GM12874 (cell line): ENCODE data around the gene IVNS1ABP.

Experiments used
- TF ChIP-seq, protein P1 (sequence below): IDR thresholded peaks from 2 replicates; pipeline ENCODE4 v1.5.1; 2011; ENCODE audit warnings: low read depth, mild to moderate bottlenecking, control low read depth, low read length, moderate library complexity; ENCODE audit not compliant: insufficient read depth

IVNS1ABP gene

DNA sequence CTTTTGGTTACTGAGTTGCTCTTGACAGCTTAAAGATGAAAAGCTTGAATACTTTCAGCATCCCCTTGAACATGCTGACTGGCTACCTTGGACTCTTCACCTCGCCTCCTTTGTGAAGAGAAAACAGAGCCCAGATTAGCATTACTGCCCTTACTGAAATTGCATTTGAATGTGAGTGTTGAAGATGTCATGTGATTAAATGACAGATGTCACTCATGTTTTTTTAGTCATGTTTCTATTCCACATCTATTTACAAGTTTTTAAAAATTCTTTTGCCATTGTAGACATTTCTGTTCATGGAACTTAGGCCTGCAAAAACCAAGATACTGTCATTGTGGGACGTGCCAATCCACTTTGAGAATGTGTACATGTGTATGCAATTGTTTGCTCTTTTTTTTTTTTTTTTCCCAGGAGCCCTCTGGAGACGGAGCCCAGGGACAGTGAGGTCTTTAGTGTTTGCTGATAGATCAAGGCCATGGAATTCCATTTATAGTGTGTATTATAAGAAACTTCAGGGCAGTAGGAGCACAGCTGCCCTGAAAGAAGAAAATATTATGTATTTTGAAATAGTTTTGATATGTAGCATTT lies 25.7 kb upstream of the IVNS1ABP start:
- TF ChIP-seq, protein P1, sequence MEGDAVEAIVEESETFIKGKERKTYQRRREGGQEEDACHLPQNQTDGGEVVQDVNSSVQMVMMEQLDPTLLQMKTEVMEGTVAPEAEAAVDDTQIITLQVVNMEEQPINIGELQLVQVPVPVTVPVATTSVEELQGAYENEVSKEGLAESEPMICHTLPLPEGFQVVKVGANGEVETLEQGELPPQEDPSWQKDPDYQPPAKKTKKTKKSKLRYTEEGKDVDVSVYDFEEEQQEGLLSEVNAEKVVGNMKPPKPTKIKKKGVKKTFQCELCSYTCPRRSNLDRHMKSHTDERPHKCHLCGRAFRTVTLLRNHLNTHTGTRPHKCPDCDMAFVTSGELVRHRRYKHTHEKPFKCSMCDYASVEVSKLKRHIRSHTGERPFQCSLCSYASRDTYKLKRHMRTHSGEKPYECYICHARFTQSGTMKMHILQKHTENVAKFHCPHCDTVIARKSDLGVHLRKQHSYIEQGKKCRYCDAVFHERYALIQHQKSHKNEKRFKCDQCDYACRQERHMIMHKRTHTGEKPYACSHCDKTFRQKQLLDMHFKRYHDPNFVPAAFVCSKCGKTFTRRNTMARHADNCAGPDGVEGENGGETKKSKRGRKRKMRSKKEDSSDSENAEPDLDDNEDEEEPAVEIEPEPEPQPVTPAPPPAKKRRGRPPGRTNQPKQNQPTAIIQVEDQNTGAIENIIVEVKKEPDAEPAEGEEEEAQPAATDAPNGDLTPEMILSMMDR: no peak

DNA sequence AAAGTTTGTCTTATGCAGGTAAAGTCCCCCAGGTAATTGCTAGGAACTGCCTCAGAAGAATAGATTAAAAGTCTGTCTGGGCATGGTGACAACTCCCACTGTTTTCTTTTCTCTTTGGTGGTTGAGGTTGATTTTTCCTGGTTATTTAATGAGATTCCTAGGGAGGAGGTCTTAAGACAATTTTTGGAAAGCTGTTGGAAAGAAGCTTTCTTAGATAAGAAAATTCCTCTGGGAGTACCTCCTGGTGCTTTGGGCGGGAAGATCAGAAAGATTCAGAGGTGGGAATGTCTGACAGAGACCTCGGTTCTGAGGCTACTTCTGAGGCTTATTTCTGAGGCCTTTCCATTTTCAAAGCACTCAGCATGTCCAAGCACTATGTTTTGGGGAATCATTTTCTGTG lies 25.0 kb upstream of the IVNS1ABP start:
- TF ChIP-seq, protein P1: no peak

DNA sequence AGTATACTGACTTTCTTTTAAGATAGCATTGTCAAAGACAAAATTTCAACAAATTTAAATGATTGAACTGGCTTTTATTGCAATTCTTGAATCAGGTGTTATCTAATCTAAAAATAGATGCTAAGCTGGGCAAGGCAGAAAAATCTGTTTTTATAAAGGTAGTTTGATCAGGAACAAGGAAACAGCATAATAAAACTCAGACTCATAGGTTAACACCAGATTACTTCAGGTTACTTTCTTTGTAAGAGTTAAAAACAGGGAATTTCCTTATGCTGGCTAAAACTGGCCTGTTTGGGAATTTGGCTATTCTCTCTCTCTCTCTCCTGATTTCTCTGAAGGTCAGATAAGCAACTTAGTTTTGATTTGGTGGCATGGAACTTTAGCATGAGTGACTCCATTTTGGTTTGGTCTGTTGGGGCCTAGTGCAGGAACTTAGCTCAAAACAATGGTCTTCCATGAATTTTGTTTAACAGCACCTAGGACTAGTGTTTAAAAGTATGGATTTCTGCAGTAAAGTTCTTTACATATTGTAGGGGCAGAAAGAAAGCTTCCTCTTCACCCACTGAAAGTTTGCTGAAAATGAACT lies 24.2 kb upstream of the IVNS1ABP start:
- TF ChIP-seq, protein P1: no peak

DNA sequence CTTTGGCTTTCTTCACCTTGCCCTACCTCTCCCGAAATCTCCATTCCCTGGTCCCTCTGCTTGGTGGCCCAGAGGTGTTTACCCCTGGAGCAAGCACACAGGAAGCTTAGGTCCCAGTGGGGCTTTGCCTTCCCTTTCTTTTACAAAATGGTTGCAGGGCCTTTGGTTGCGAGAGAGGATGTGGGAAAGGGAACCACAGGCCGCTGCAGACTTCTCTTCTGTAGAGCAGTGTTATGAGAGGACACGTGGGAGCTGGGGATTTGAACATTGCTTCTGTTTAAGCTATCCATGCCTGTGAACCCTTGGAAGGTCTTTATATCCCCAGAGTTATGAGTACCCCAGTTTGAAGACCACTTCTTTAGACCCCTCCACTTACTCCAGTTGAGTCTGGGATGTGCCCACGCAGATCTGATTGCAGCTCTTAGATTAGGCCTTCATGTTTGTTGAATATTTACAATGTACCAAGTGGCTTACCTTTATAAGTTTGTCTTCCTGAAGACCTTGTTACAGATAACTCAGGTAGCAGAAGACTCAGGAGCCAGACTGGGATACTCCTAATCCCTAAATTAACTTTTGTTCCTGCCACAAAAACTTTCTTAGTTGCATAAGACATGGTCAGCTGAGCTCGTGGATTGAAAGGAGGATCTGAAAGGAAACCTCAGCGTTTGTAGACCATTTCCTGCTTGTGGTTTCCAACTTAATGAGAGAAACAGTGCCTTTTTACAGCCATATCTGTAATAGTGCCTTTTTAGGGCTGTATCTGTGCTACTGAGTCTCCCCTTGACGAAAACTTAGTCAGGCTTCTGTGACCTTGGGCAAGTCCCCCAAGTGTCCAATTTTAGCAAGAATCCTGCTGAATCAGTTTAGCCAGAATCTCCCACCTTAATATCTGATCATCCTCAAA lies 21.9 kb upstream of the IVNS1ABP start:
- TF ChIP-seq, protein P1: no peak

DNA sequence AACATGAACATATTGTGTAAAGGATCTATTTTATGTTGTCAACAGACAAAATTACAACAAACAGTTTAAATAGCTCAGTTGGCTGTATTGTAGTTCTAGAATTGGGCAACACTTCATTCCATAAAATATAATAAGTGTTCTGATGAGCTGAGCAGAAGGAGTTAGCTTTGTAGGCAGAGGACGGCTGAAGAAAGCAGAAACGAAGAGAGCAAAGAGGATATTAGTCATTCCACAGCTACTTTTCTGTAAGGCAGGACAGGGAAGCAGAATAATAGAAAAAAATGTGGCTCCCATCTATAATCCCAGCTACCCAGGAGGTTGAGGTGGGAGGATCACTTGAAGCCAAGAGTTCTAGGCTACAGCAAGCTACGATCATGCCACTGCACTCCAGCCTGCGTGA lies 20.2 kb upstream of the IVNS1ABP start:
- TF ChIP-seq, protein P1: no peak

DNA sequence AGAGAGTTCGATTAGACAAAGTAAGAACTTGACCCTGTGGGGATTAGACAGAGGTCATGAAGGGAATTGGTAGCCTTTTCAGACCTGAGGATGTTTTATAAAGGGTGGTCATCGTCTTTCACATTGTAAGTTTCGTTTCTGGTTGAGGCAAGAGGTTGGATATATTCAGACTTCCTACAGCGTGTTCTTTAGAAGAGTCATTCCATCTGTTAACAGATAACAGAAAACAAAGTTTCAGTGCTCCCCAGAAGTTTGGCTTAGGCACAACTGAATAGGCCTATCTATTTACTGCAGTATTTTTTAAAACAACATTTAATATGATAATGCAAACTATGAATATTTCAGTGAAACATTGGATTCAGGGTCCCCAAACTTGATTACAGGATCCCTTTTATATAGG lies 17.1 kb upstream of the IVNS1ABP start:
- TF ChIP-seq, protein P1: no peak

DNA sequence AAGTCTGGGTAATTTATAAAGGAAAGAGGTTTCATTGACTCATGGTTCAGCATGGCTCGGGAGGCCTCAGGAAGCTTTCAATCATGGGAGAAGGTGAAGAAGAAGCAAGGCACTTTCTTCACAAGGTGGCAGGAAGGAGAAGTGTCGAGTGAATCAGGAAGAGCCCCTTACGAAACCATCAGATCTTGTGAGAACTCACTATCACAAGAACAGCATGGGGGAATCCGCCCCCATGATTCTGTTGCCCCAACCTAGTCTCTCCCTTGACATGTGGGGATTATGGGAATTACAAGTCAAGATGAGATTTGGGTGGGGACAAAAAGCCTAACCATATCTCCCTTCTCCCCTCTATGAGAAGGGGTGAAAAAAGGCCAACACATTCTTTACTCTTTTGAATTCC lies 11.2 kb upstream of the IVNS1ABP start:
- TF ChIP-seq, protein P1: no peak
